ENCODE results near the gene HSF5. TPM values are rescaled to one million over a fixed set of nuclear protein-coding genes. Genes with fewer than 3 reads are reported as not detected.
"Not testable (repeated sequence)": the region's sequence is repeated elsewhere in the genome, so short reads cannot be mapped to it uniquely, and the experiment has no call there.

The HSF5 gene
- total RNA-seq, 1 donor from 2014 or later, result not detected

GRCh38 chr17:58488428-58488890, 251 bp upstream of the HSF5 start:
- no peak for TF ChIP-seq CTCF (IDR thresholded peaks at IDR 0.05; ENCODE audit: insufficient read depth, low read length, severe bottlenecking)
- H3K36me3 ChIP-seq (ENCODE audit: control insufficient read depth, insufficient read depth, low read length), result no peaks in the 10 kb centered on the region
- no peak overlapping the region for H3K4me3 ChIP-seq (ENCODE audit: low read depth, low read length)
- FAIRE-seq, result no peak
- no peaks in the 10 kb centered on the region for H3K27me3 ChIP-seq (ENCODE audit: control insufficient read depth, insufficient read depth, low read length)
- no peak for DNase-seq (ENCODE audit: low read depth)

GRCh38 chr17:58484600-58484999, 3.6 kb downstream of the HSF5 start:
- Histone ChIP-seq H3K27me3 (ENCODE audit: control insufficient read depth, insufficient read depth, low read length) (peaks cover 2% of the 10 kb centered on the region), H3K36me3 (ENCODE audit: control insufficient read depth, insufficient read depth, low read length) (no peaks in the 10 kb centered on the region), H3K4me3 (ENCODE audit: low read depth, low read length) (no peak overlapping the region)
- FAIRE-seq (no peak), DNase-seq (ENCODE audit: low read depth) (no peak)
- no peak for TF ChIP-seq CTCF (IDR thresholded peaks at IDR 0.05; ENCODE audit: insufficient read depth, low read length, severe bottlenecking)

- H3K27me3 ChIP-seq (ENCODE audit: control insufficient read depth, insufficient read depth, low read length); DNase-seq (ENCODE audit: low read depth); H3K36me3 ChIP-seq (ENCODE audit: control insufficient read depth, insufficient read depth, low read length); H3K4me3 ChIP-seq (ENCODE audit: low read depth, low read length); FAIRE-seq: not testable (repeated sequence)
Observed at GRCh38 chr17:58481798-58482197, 6.4 kb downstream of the HSF5 start.

GRCh38 chr17:58480090-58480489, 8.1 kb downstream of the HSF5 start:
- FAIRE-seq, result no peak
- no peak for DNase-seq (ENCODE audit: low read depth)
- peaks cover 2% of the 10 kb centered on the region for H3K27me3 ChIP-seq (ENCODE audit: control insufficient read depth, insufficient read depth, low read length)
- TF ChIP-seq CTCF (IDR thresholded peaks at IDR 0.05; ENCODE audit: insufficient read depth, low read length, severe bottlenecking), result no peak
- no peak overlapping the region for H3K4me3 ChIP-seq (ENCODE audit: low read depth, low read length)
- no peaks in the 10 kb centered on the region for H3K36me3 ChIP-seq (ENCODE audit: control insufficient read depth, insufficient read depth, low read length)

- TF ChIP-seq CTCF (IDR thresholded peaks at IDR 0.05; ENCODE audit: insufficient read depth, low read length, severe bottlenecking), result no peak
- Histone ChIP-seq H3K27me3 (ENCODE audit: control insufficient read depth, insufficient read depth, low read length) (no peaks in the 10 kb centered on the region), H3K36me3 (ENCODE audit: control insufficient read depth, insufficient read depth, low read length) (no peaks in the 10 kb centered on the region), H3K4me3 (ENCODE audit: low read depth, low read length) (no peak overlapping the region)
- FAIRE-seq (no peak), DNase-seq (ENCODE audit: low read depth) (no peak)
Observed at GRCh38 chr17:58476812-58477211, 11.4 kb downstream of the HSF5 start.

GRCh38 chr17:58475985-58476384, 12.2 kb downstream of the HSF5 start:
- FAIRE-seq, result no peak
- DNase-seq (ENCODE audit: low read depth), result no peak
- H3K27me3 ChIP-seq (ENCODE audit: control insufficient read depth, insufficient read depth, low read length), result no peaks in the 10 kb centered on the region
- no peaks in the 10 kb centered on the region for H3K36me3 ChIP-seq (ENCODE audit: control insufficient read depth, insufficient read depth, low read length)
- no peak for TF ChIP-seq CTCF (IDR thresholded peaks at IDR 0.05; ENCODE audit: insufficient read depth, low read length, severe bottlenecking)
- H3K4me3 ChIP-seq (ENCODE audit: low read depth, low read length), result no peak overlapping the region
